Prostate gland (tissue), 2 donors: ENCODE results near the gene INPP5D.

Experiments
- CTCF ChIP-seq, 4 experiments: fragments of 200-600 bp in 2 of 4; fragments of 450-650 bp in 2 of 4; sonication (generic) in 2 of 4; IDR thresholded peaks; 1 replicate in 3 of 4; 2 replicates in 1 of 4; pipeline ENCODE4 v1.5.1; 2016 to 2019; ENCODE audit warnings: antibody characterized with exemption in 4 of 4, mild to moderate bottlenecking in 2 of 4, moderate library complexity in 2 of 4
- POLR2A ChIP-seq: fragments of 450-650 bp; IDR thresholded peaks from one replicate; pipeline ENCODE4 v1.6.1; 2016; ENCODE audit warnings: antibody characterized with exemption, mild to moderate bottlenecking

- TF ChIP-seq CTCF (IDR thresholded peaks at IDR 0.05) (no peak), POLR2A (no peak)
Measured at GRCh38 chr2:233156001-233156400, 95.9 kb downstream of the INPP5D start.
